ENCODE data around the gene TMEM269. TPM values are rescaled to one million over a fixed set of nuclear protein-coding genes. Genes with fewer than 3 reads are reported as not detected.
"Not testable (repeated sequence)": the region's sequence is repeated elsewhere in the genome, so short reads cannot be mapped to it uniquely, and the experiment has no call there.

The TMEM269 gene
- polyA plus RNA-seq, 3 donors, result 0.07 TPM; not detected in 2

DNA sequence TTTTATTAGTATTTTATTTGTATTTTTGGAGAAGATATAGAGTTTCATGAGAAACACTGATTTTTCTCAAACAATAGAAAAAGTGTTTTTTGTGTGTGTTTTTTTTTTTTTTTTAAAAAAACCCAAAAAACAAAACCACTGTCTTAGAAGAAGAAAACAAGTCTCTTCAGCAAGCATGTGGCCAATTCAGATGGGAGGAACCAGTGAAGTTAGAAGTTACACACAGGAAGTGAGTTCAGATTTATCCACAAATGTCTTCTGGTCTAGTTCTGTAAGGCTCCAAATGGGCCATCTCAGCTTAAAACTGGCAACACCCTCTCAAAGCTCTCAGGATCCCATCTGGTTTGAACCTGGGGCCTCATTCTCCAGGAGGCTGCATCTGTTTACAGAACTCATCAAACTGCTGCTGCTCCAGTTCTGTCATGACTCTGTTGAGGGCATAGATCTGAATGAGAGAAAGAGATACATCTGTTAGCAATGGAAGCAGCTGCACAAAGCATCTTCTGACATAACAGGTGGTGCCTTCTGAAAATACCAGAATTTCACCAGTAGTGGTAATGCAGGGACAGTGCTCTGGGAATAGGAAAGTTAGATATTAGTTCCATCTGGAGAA lies 22.4 kb downstream of the TMEM269 start:
- Mint-ChIP-seq H3K9me3 (peaks cover 5 to 16% (median 12%) of the 10 kb centered on the region in 7 donors), H3K27ac (no peak overlapping the region), H3K27me3 (ENCODE audit: low read depth in 3 of 3) (peaks cover 0 to 2% (median 0%) of the 10 kb centered on the region in 3 donors), H3K4me3 (no peak overlapping the region), H3K36me3 (peaks cover 39 to 47% of the 10 kb centered on the region in 2 donors), H3K4me1 (no peaks in the 10 kb centered on the region)
- no peak for DNase-seq
- H3K9ac ChIP-seq (ENCODE audit: insufficient read depth, low read length, poor library complexity, severe bottlenecking), result no peak overlapping the region
- H3K27ac ChIP-seq (ENCODE audit: low read depth in 1 of 2, low read length in 2 of 2), result no peak overlapping the region
- peaks cover 0 to 11% of the 10 kb centered on the region in 2 donors for H3K9me3 ChIP-seq (replicated peaks in 1 of 2; ENCODE audit: control insufficient read depth in 1 of 2, insufficient read depth in 1 of 2, low read length in 2 of 2)
- H3K79me2 ChIP-seq (ENCODE audit: insufficient read depth, low read length), result no peaks in the 10 kb centered on the region
- H3K27me3 ChIP-seq (ENCODE audit: control insufficient read depth in 2 of 2, insufficient read depth in 2 of 2, low read length in 2 of 2), result no peaks in the 10 kb centered on the region
- TF ChIP-seq, protein P1, sequence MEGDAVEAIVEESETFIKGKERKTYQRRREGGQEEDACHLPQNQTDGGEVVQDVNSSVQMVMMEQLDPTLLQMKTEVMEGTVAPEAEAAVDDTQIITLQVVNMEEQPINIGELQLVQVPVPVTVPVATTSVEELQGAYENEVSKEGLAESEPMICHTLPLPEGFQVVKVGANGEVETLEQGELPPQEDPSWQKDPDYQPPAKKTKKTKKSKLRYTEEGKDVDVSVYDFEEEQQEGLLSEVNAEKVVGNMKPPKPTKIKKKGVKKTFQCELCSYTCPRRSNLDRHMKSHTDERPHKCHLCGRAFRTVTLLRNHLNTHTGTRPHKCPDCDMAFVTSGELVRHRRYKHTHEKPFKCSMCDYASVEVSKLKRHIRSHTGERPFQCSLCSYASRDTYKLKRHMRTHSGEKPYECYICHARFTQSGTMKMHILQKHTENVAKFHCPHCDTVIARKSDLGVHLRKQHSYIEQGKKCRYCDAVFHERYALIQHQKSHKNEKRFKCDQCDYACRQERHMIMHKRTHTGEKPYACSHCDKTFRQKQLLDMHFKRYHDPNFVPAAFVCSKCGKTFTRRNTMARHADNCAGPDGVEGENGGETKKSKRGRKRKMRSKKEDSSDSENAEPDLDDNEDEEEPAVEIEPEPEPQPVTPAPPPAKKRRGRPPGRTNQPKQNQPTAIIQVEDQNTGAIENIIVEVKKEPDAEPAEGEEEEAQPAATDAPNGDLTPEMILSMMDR (IDR thresholded peaks at IDR 0.05), result no peak
- intact Hi-C loops (cut with micrococcal nuclease), result no loop called here
- H3K4me2 ChIP-seq (replicated peaks; ENCODE audit: extremely low read depth, low read length, poor library complexity, severe bottlenecking), result no peak overlapping the region
- peaks cover 0 to 42% of the 10 kb centered on the region in 2 donors for H3K36me3 ChIP-seq (replicated peaks in 1 of 2; ENCODE audit: control insufficient read depth in 1 of 2, insufficient read depth in 2 of 2, low read length in 2 of 2)
- no peaks in the 10 kb centered on the region for H3K4me1 ChIP-seq (ENCODE audit: control insufficient read depth in 1 of 2, insufficient read depth in 2 of 2, low read length in 2 of 2)
- H2AFZ ChIP-seq (ENCODE audit: insufficient read depth, low read depth, low read length, poor library complexity, severe bottlenecking), result no peak overlapping the region
- no peaks in the 10 kb centered on the region for H4K20me1 ChIP-seq (ENCODE audit: insufficient read depth, low read length)
- no peak overlapping the region for H3K4me3 ChIP-seq (replicated peaks in 1 of 3; ENCODE audit: low read depth in 2 of 3, low read length in 3 of 3)

DNA sequence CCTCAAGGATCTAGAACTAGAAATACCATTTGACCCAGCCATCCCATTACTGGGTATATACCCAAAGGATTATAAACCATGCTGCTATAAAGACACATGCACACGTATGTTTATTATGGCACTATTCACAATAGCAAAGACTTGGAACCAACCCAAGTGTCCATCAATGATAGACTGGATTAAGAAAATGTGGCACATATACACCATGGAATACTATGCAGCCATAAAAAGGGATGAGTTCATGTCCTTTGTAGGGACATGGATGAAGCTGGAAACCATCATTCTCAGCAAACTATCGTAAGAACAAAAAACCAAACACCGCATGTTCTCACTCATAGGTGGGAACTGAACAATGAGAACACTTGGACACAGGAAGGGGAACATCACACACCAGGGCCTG lies 30.0 kb downstream of the TMEM269 start:
- Histone ChIP-seq H3K79me2 (ENCODE audit: insufficient read depth, low read length) (peaks cover 30% of the 10 kb centered on the region), H4K20me1 (ENCODE audit: insufficient read depth, low read length) (peaks cover 28% of the 10 kb centered on the region), H3K4me1 (ENCODE audit: control insufficient read depth in 1 of 2, insufficient read depth in 2 of 2, low read length in 2 of 2) (peaks cover 18 to 20% of the 10 kb centered on the region in 2 donors), H3K36me3 (replicated peaks in 1 of 2; ENCODE audit: control insufficient read depth in 1 of 2, insufficient read depth in 2 of 2, low read length in 2 of 2) (peaks cover 0 to 21% of the 10 kb centered on the region in 2 donors)
- peaks cover 31% of the 10 kb centered on the region for H3K4me1 Mint-ChIP-seq
- not testable (repeated sequence) for DNase-seq; H3K27ac ChIP-seq (ENCODE audit: low read depth in 1 of 2, low read length in 2 of 2); H3K4me2 ChIP-seq (replicated peaks; ENCODE audit: extremely low read depth, low read length, poor library complexity, severe bottlenecking); H3K9me3 Mint-ChIP-seq; H3K27me3 ChIP-seq (ENCODE audit: control insufficient read depth in 2 of 2, insufficient read depth in 2 of 2, low read length in 2 of 2); H3K4me3 Mint-ChIP-seq; H3K4me3 ChIP-seq (replicated peaks in 1 of 3; ENCODE audit: low read depth in 2 of 3, low read length in 3 of 3); H3K27me3 Mint-ChIP-seq (ENCODE audit: low read depth in 3 of 3); H2AFZ ChIP-seq (ENCODE audit: insufficient read depth, low read depth, low read length, poor library complexity, severe bottlenecking); H3K27ac Mint-ChIP-seq; H3K9me3 ChIP-seq (replicated peaks in 1 of 2; ENCODE audit: control insufficient read depth in 1 of 2, insufficient read depth in 1 of 2, low read length in 2 of 2); H3K9ac ChIP-seq (ENCODE audit: insufficient read depth, low read length, poor library complexity, severe bottlenecking)
- no CpG with 5 or more reads among the region's 3 CpGs for WGBS (ENCODE audit: insufficient coverage)
- peaks cover 27 to 34% of the 10 kb centered on the region in 2 donors for H3K36me3 Mint-ChIP-seq
- intact Hi-C loops (cut with micrococcal nuclease), result loop anchor here (5.0 kb wide), 2 partner anchors 32 to 48 kb away; partner anchors contain the start of genes C1orf50 (in 1 of the 2), P3H1 (in 1 of the 2) and ZNF691 (in 1 of the 2)

Measured in CD14-positive monocyte (primary cell).